NCI-H1694 (cell line): ENCODE data around the gene ENOSF1.

Experiments
- DNase-seq: peaks from one replicate; lab custom pipeline; 2025; lab: John Stamatoyannopoulos, UW

Gene ENOSF1

DNA sequence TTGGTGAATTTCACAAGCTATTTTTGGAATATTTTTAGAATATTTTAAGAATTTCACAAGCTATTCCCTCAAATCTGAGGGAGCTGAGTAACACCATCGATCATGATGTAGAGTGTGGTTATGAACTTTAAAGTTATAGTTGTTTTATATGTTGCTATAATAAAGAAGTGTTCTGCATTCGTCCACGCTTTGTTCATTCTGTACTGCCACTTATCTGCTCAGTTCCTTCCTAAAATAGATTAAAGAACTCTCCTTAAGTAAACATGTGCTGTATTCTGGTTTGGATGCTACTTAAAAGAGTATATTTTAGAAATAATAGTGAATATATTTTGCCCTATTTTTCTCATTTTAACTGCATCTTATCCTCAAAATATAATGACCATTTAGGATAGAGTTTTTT lies 39.1 kb downstream of the ENOSF1 start:
- DNase-seq, result no peak

DNA sequence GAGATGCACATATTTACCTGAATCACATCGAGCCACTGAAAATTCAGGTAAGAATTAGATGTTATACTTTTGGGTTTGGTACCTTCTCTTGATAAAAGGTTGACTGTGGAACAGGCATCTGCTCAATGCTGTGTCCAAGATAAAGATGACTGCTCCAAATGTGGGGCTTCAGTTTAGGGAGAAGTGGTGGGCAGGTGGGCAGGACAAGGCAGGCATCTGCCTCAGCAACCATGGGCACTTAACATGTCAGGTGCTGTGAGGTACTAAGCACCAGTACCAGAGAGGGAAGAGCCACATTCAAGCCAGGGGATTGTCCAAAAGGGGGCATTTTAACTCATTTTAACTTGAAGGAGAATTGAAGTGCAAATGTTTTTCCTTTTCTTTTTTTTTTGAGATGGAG lies 41.0 kb downstream of the ENOSF1 start:
- DNase-seq, result no peak

DNA sequence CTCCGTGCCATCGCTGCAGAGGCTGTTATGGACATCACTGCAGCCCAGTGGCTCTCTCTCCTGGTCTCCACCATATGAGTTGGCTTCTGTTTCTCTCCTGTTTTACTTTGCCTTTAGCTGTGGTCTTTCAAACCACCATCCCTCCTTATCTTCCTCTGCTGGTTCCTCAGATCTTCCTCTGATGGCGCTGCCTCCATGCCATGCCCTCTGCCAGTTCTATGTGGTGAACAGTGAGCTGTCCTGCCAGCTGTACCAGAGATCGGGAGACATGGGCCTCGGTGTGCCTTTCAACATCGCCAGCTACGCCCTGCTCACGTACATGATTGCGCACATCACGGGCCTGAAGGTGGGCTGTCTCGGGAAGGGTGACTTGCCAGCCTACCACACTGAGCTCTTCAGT lies 41.9 kb downstream of the ENOSF1 start:
- no peak for DNase-seq

DNA sequence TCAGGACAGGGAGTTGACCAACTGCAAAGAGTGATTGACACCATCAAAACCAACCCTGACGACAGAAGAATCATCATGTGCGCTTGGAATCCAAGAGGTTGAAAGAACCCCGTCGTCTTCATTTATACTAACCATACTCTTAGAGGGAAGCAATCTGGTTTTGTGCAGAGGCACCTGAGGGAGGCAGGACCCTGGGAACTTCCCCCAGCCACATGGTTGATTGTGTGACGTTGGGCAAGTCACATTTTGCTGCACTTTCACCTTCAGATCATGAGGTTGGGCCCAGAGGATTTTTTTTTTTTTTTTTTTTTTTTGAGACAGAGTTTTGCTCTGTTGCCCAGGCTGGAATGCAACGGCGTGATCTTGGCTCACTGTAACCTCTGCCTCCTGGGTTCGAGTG lies 43.4 kb downstream of the ENOSF1 start:
- no peak for DNase-seq

DNA sequence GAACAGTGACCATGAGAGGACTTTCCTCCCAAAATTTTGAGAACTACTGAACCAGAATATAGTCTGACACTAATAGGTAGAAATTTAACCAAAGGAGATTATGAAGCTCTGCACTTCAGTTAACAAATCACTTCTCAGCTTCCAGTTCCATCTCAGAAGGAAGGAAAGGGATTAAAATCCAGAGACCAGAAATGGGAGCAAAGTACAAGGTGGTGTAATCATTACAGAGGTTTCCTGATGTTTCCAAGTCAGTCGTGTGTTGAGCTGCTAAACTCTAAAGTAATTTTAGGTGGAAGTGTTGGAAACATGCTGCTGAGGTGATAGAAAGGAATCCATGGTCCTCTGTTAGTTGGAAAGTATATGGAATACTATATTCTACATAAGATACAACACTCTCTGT lies 44.2 kb downstream of the ENOSF1 start:
- no peak for DNase-seq

DNA sequence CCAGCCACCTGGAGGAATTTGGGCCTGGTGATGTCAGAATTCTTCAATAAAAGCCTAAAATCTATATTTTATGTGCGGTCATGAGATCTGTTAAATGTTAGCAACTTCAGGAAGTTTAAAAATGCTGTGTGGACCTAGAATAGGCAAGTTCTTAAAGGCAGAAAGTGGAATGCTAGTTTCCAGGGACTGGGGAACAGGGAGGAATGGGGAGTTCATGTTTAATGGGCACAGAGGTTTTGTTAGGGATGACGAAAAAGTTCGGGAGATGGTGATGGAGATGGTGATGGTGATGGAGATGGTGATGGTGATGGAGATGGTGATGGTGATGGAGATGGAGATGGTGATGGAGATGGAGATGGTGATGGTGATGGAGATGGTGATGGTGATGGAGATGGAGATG lies 45.8 kb downstream of the ENOSF1 start:
- DNase-seq, result no peak

DNA sequence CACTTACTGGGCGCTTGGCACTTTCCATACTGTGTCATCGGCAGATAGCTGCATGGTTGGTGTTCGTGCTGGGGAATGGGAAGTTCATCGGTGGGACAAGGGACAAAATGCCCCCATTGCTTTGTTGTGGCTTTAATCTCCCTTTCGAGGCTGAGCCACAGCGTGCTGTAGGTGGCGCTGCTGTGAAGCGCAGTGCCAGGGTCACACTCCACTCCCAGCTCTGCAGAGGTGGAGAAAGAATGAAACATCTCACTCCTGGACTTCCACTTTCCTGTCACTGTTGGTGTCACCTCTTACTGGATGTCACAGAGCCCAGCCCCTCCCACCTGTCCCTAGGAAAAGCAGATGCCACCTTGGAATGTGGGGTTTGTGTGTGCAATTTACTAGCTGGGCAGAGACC lies 46.3 kb downstream of the ENOSF1 start:
- no peak for DNase-seq

DNA sequence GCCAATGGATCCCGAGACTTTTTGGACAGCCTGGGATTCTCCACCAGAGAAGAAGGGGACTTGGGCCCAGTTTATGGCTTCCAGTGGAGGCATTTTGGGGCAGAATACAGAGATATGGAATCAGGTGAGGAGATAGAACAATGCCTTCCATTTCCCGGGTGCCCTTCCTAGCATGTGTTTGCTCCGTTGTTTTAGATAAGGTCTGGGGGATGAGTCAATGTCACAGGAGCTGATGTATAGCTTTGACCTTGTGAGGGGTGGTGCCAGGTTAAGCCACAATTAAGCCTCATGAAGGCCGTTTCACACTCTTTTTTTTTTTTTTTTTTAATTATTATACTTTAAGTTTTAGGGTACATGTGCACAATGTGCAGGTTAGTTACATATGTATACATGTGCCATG lies 50.2 kb downstream of the ENOSF1 start:
- no peak for DNase-seq

DNA sequence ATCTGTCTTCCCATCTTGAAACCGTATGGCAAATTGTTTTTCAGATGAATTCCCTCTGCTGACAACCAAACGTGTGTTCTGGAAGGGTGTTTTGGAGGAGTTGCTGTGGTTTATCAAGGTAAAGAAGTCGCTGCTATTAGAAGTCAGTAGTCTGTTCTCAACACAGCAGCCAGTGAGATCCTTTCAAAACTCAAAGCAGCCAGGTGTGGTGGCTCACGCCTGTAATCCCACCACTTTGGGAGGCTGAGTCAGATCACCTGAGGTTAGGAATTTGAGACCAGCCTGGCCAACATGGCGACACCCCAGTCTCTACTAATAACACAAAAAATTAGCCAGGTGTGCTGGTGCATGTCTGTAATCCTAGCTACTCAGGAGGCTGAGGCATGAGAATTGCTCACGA lies 52.8 kb downstream of the ENOSF1 start:
- no peak for DNase-seq

DNA sequence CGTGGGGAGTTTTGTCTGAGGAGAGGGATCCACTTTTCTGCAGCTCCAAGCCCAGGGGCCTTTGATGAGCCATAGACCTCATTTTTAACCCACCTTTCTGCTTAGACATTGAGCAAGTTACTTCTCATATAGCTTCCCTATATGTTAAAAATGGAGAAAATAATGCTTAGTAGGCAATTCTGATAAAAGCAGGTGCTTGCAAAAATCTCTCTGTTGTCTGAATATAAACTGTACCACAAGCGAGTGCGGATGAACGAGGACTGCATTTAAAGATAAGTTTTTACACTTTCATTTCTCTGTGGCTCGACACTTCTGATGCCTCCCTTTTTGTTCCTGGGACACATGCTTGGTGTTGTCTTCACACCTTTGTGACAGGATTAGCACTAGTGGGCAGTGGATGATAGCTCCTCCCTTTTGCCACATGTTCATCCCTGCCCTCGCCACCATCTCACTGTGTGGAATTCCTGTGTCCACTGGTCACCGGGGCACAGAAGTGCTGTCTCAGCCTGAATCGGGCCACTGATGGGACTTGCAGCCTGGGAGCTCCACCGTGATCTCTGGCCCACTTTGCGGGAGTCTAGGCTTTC lies 53.4 kb downstream of the ENOSF1 start:
- DNase-seq, result no peak

DNA sequence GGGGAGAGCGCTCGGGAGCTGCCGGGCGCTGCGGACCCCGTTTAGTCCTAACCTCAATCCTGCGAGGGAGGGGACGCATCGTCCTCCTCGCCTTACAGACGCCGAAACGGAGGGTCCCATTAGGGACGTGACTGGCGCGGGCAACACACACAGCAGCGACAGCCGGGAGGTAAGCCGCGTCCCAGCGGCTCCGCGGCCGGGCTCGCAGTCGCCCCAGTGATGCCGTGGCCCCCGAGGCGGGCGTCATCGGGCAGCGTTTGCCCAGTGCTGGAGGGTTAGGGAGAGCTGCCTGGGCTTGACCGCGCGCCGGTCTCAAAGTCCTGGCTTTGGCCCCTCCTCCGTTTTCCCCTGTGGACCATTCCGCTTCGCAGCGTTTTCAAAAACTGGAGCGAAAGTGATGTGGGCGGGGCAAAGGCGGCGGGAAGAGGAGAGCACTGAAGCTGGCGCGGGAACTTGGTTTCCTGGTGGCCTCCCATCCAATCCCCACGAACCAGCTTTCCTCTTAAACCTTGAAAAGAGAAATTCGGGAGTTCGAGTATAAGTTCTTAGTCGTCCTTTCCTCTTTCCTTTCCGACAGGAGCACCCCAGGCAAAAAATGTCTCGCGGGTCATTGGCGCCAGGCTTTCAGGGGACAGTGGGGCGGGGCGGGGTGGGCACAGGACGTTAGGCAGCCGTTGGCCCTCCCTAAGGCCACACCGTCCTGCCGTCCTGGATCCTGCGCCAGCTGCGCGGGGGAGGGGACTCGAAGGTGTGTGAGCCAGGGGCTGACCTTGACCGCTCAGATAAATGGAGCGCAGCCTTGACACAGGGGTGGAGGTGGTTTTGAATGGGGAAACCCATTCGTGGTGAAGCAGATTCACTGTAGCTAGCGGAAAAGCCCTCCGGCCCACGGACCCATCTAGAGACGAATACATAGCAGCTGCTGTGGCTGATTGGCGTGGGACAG lies 54.2 kb downstream of the ENOSF1 start:
- peak; percentile 55 for DNase-seq

DNA sequence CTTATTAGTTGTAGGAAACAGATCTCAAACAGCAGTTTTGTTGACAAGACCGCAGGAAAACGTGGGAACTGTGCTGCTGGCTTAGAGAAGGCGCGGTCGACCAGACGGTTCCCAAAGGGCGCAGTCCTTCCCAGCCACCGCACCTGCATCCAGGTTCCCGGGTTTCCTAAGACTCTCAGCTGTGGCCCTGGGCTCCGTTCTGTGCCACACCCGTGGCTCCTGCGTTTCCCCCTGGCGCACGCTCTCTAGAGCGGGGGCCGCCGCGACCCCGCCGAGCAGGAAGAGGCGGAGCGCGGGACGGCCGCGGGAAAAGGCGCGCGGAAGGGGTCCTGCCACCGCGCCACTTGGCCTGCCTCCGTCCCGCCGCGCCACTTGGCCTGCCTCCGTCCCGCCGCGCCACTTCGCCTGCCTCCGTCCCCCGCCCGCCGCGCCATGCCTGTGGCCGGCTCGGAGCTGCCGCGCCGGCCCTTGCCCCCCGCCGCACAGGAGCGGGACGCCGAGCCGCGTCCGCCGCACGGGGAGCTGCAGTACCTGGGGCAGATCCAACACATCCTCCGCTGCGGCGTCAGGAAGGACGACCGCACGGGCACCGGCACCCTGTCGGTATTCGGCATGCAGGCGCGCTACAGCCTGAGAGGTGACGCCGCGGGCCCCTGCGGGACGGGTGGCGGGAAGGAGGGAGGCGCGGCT lies 55.0 kb downstream of the ENOSF1 start, which contains the start of gene TYMS:
TYMS (plus strand) TSS at position 343 of the 690 bp plus-strand sequence; CDS start at position 433, 90 bp downstream.
- peak; percentile 67 for DNase-seq

DNA sequence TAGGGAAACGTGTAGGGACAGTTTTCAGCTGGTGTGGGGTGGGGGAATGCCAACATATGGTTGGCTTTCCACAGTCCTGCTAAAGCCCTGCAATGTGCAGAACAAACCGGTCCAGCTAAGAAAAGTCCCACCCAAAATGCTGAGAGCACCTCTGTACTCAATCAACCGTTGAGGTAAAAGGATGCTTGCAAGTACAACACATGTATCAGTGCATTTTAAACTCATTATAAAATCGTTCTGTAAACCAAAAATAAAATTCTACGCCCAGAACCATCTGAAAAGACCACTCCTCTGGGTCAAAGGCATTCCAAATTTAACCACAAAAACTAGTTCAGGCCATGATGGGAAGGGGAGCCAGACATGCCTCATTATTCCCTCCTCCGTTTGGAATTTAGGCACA lies 57.0 kb downstream of the ENOSF1 start:
- DNase-seq, result no peak

DNA sequence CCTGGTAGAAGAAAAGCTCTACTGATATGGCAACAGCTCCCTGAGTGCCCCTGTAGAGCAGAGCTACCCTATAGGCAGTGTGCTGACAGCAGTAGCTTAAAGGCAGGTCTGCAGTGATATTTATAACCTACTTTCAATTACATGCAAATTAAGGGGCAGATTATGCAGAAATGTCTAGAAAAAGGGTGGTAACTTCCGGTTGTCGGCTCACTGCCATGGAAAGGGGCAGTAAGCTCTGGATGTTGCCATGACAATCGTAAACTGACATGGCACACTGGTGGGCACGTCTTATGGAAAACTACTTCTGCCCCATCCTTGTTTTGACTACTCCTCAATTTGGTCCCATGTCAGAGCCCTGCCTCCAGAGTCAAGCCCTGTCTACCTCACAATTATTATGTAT lies 57.8 kb downstream of the ENOSF1 start:
- DNase-seq, result no peak

DNA sequence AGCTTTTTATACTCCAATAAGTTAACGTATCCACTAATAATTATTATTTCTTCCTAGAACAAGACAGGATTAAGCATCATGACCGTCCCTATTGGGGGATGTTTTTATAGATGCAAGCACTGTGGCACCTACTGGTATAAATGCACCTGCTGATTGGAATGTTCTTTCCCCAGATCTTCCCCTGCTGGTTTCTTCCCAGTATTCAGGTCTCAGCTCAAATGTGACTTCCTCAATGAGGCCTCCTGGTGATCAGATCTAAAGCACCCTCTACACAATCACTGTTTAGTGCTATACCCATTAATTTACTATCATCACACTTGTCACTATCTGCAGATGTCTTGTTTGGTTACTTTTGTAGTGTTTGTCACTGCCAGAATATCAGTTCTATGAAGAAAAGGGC lies 58.9 kb downstream of the ENOSF1 start:
- no peak for DNase-seq

DNA sequence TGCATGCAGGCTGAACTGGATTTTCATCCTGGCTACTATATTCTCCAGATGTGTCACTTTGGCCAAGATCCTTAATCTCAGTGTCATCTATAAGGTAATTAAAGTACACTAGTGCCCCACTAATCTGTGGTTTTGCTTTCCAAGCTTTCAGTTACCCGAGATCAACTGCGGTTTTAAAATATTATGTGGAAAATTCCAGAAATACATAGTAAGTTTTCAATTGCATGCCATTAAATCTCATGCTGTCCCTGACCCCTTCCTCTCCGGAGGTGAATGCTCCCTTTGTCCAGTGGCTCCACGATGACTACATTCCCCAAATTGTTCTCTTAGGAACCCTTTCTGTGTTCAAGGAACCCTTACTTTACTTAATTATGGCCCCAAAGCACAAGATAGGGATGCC lies 60.3 kb downstream of the ENOSF1 start:
- no peak for DNase-seq

DNA sequence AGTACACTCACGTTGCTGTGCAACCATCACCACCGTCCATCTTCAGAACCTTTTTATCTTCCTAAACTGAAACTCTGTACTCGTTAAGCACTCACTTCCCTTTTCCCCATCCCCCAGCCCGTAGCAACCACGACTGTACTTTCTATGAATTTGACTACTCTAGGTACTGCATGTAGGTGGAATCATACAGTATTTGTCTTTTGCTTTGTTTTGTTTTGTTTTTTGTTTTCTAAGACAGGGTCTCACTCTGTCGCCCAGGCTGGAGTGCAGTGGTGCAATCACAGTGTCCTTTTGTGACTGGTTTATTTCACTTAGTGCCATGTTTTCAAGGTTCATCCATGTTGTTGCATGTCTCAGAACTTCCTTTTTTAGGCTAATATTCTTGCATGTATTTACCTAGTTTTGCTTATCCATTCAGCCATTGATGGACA lies 62.0 kb downstream of the ENOSF1 start:
- no peak for DNase-seq

DNA sequence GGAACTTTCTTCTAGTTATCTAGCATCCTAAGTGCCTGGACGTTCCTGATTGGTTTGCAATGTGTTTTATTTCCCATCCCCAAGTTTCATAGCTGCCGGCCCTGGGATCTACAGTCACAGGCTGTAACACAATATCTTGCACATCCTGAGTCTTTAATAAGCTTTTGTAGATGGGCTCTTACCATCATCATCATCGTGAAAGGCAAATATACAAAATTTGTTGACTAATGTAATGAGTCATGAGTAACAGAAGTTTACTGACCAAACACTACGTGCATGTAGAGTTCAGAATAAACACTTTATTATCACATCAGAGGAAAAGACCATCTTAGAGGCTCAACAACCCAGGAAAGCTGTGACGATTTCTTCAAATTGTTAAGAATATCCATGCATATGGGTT lies 63.1 kb downstream of the ENOSF1 start:
- no peak for DNase-seq

DNA sequence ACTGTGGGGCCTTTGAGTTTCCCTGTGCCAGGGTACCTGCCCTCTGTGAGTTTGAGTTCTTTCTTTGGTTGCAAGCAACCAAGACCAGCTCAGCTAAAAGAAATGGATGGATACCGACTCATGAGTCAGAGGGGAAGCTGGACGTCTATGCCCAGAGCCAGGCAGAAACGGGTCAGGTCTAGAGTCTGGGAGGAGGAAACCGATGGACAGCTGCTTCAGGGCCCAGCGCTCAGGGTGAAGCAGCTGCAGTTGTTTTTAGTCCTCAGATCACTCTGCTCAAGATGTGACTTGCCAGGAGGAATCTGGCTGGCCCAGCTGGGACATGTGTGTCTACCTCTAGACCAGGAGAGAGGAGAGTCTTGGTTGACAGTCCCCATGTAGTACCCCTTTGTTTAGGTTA lies 65.1 kb downstream of the ENOSF1 start:
- DNase-seq, result no peak

DNA sequence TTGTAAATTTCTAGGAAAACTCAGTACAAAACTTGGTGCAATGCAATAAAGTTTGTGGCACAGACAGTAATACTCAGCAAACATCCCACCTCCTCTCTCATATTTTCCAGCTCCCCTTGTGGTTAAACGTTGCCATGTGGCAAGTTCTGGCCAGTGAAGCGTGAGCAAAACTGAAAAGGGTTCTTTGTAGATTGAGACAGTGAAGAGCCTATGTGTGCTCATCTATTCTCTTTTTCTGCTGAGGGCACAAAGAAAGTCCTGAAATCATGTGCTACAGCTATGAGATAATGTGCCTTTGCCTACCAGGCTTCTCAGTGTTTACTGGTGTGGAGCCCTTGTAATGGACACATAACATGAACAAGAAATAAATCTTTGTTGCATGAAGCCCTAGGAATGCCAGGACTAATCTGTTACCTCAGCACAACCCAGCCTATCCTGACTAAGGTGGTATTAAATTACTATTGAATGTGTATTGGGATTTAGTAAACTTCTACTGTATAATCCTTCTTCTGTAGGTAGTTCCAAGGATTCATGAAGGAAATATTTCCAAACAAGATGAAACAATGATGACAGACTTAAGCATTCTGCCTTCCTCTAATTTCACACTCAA lies 67.9 kb downstream of the ENOSF1 start:
- DNase-seq, result no peak

DNA sequence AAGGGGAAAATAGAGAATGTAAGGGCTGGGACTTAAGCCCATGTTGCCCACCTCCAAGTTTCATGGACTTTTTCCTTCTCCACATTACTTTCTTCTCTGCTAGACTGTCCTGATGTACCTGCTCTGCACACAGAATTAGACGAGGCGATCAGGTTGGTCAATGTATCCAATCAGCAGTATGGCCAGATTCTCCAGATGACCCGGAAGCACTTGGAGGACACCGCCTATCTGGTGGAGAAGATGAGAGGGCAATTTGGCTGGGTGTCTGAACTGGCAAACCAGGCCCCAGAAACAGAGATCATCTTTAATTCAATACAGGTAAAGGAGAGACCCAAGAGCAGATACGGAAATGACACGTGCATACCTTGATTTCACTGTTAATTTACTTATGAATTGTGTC lies 71.2 kb downstream of the ENOSF1 start:
- no peak for DNase-seq

DNA sequence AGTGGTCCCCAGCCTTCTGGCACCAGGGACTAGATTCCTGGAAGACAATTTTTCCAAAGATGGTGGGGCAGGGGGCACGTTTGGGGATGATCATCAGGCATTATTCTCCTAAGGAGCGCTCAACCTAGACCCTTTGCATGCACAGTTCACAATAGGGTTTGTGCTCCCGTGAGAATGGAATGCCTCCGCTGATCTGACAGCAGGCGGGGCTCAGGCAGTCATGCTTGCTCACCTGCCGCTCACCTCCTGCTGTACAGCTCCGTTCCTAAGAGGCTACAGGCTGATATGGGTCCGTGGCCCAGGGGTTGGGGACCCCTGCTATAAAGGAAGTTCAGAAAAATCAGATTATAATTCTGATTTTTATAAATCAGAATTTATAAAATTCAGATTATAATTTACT lies 77.3 kb downstream of the ENOSF1 start:
- DNase-seq, result no peak
